HEK293 (cell line): ENCODE measurements around the gene ATP11C.

Experiments
- CTCF ChIA-PET: fragments of 350-600 bp; formaldehyde crosslinking; extraction: SDS; loops from one replicate; lab custom pipeline; 2021; ENCODE audit warnings: antibody characterized with exemption; lab: Yijun Ruan, JAX
- POLR2A ChIA-PET: fragments of 300-600 bp; formaldehyde crosslinking; extraction: SDS; loops from one replicate; lab custom pipeline; 2020; ENCODE audit warnings: antibody characterized with exemption, inconsistent platforms; lab: Yijun Ruan, JAX
- H3K27ac ChIP-seq: fragments of 200-500 bp; sonication (Bioruptor generic); 2 replicates; pipeline ENCODE4 v1.5.1; 2014; ENCODE audit warnings: low read depth, low read length, control low read depth, inconsistent platforms; ENCODE audit errors: extremely low read depth
- H3K36me3 ChIP-seq, 2 experiments: fragments of 200-500 bp in 1 of 2; sonication (Bioruptor generic) in 1 of 2; 1 replicate in 1 of 2; 2 replicates in 1 of 2; pipeline ENCODE4 v1.5.1; 2014 to 2017; ENCODE audit warnings: inconsistent platforms in 2 of 2, low read length in 2 of 2; ENCODE audit not compliant: control insufficient read depth in 2 of 2, insufficient read depth in 1 of 2
- H3K4me1 ChIP-seq: fragments of 200-500 bp; sonication (Bioruptor generic); 2 replicates; pipeline ENCODE4 v1.5.1; 2014; ENCODE audit warnings: mild to moderate bottlenecking, low read length, inconsistent platforms; ENCODE audit not compliant: control insufficient read depth, insufficient read depth
- H3K4me3 ChIP-seq: 2 replicates; pipeline ENCODE4 v1.5.1; 2011; ENCODE audit warnings: low read depth, mild to moderate bottlenecking, control low read depth, low read length, moderate library complexity
- H3K9me3 ChIP-seq: fragments of 200-500 bp; sonication (Bioruptor generic); 2 replicates; pipeline ENCODE4 v1.5.1; 2014; ENCODE audit warnings: low read depth, low read length, inconsistent platforms; ENCODE audit not compliant: control insufficient read depth, insufficient read depth
- EGR2 ChIP-seq: fragments of 450-650 bp; formaldehyde crosslinking; IDR thresholded peaks from 2 replicates; pipeline ENCODE4 v1.5.1; 2016; ENCODE audit warnings: low read depth, missing biosample characterization, missing genetic modification characterization
- HOXD13 ChIP-seq: sonication (generic); formaldehyde crosslinking; IDR thresholded peaks from 2 replicates; pipeline ENCODE4 v1.8.0; 2022; ENCODE audit warnings: missing genetic modification reagents, borderline replicate concordance
- SALL2 ChIP-seq: fragments of 450-650 bp; formaldehyde crosslinking; IDR thresholded peaks from 2 replicates; pipeline ENCODE4 v1.5.0; 2017; ENCODE audit warnings: missing biosample characterization, mild to moderate bottlenecking, missing genetic modification characterization, borderline replicate concordance
- SP2 ChIP-seq: fragments of 450-650 bp; formaldehyde crosslinking; IDR thresholded peaks from 2 replicates; pipeline ENCODE4 v1.5.1; 2016; ENCODE audit warnings: missing biosample characterization, missing genetic modification characterization
- ZBTB8A ChIP-seq: fragments of 450-650 bp; formaldehyde crosslinking; IDR thresholded peaks from 2 replicates; pipeline ENCODE4 v1.5.1; 2016; ENCODE audit warnings: missing biosample characterization, missing genetic modification characterization
- ZNF140 ChIP-seq: fragments of 450-650 bp; formaldehyde crosslinking; IDR thresholded peaks from 2 replicates; pipeline ENCODE4 v1.5.1; 2016; ENCODE audit warnings: missing biosample characterization, missing genetic modification characterization
- ZNF155 ChIP-seq: fragments of 450-650 bp; formaldehyde crosslinking; IDR thresholded peaks from 2 replicates; pipeline ENCODE4 v1.5.1; 2016; ENCODE audit warnings: missing biosample characterization, missing genetic modification characterization
- ZNF157 ChIP-seq: fragments of 450-650 bp; formaldehyde crosslinking; IDR thresholded peaks from 2 replicates; pipeline ENCODE4 v1.5.1; 2016; ENCODE audit warnings: missing biosample characterization, missing genetic modification characterization
- ZNF221 ChIP-seq: fragments of 450-650 bp; formaldehyde crosslinking; IDR thresholded peaks from 2 replicates; pipeline ENCODE4 v1.5.1; 2017; ENCODE audit warnings: missing biosample characterization, missing genetic modification characterization, borderline replicate concordance
- ZNF324 ChIP-seq: fragments of 450-650 bp; formaldehyde crosslinking; IDR thresholded peaks from 2 replicates; pipeline ENCODE4 v1.5.1; 2016; ENCODE audit warnings: missing biosample characterization, missing genetic modification characterization
- ZNF350 ChIP-seq: fragments of 450-650 bp; formaldehyde crosslinking; IDR thresholded peaks from 2 replicates; pipeline ENCODE4 v1.5.0; 2017; ENCODE audit warnings: missing biosample characterization, mild to moderate bottlenecking, missing genetic modification characterization
- ZNF37A ChIP-seq: fragments of 450-650 bp; IDR thresholded peaks from 2 replicates; pipeline ENCODE4 v1.5.1; 2018; ENCODE audit warnings: missing biosample characterization, missing genetic modification characterization
- ZNF404 ChIP-seq: fragments of 450-650 bp; formaldehyde crosslinking; IDR thresholded peaks from 2 replicates; pipeline ENCODE4 v1.5.1; 2017; ENCODE audit warnings: missing biosample characterization, missing genetic modification characterization
- ZNF513 ChIP-seq: fragments of 450-650 bp; IDR thresholded peaks from 2 replicates; pipeline ENCODE4 v1.5.1; 2018; ENCODE audit warnings: missing biosample characterization, missing genetic modification characterization
- ZNF518A ChIP-seq: fragments of 450-650 bp; formaldehyde crosslinking; conservative IDR thresholded peaks from 2 replicates; pipeline ENCODE4 v1.5.1; 2016; ENCODE audit warnings: low read depth, missing biosample characterization, missing genetic modification characterization
- ZNF521 ChIP-seq: fragments of 450-650 bp; formaldehyde crosslinking; IDR thresholded peaks from 2 replicates; pipeline ENCODE4 v1.5.1; 2017; ENCODE audit warnings: missing biosample characterization, mild to moderate bottlenecking, missing genetic modification characterization
- ZNF529 ChIP-seq: fragments of 450-650 bp; formaldehyde crosslinking; IDR thresholded peaks from 2 replicates; pipeline ENCODE4 v1.5.1; 2017; ENCODE audit warnings: missing genetic modification characterization, missing biosample characterization; ENCODE audit not compliant: insufficient replicate concordance
- ZNF548 ChIP-seq: fragments of 450-650 bp; formaldehyde crosslinking; IDR thresholded peaks from 2 replicates; pipeline ENCODE4 v1.5.1; 2016; ENCODE audit warnings: missing biosample characterization, missing genetic modification characterization
- ZNF555 ChIP-seq: fragments of 450-650 bp; formaldehyde crosslinking; conservative IDR thresholded peaks from 2 replicates; pipeline ENCODE4 v1.5.1; 2017; ENCODE audit warnings: missing biosample characterization, mild to moderate bottlenecking, missing genetic modification characterization, inconsistent platforms
- ZNF76 ChIP-seq: fragments of 450-650 bp; formaldehyde crosslinking; IDR thresholded peaks from 2 replicates; pipeline ENCODE4; 2016; ENCODE audit warnings: low read depth, missing biosample characterization, missing genetic modification characterization, borderline replicate concordance
- ZNF768 ChIP-seq: fragments of 450-650 bp; formaldehyde crosslinking; IDR thresholded peaks from 2 replicates; pipeline ENCODE4 v1.5.1; 2018; ENCODE audit warnings: missing biosample characterization, mild to moderate bottlenecking, missing genetic modification characterization
- ZNF791 ChIP-seq: fragments of 450-650 bp; formaldehyde crosslinking; IDR thresholded peaks from 2 replicates; pipeline ENCODE4 v1.5.1; 2016; ENCODE audit warnings: missing biosample characterization, missing genetic modification characterization
- ZSCAN16 ChIP-seq: fragments of 450-650 bp; formaldehyde crosslinking; IDR thresholded peaks from 2 replicates; pipeline ENCODE4 v1.5.1; 2016; ENCODE audit warnings: missing biosample characterization, missing genetic modification characterization

ATP11C gene

GRCh38 chrX:139787601-139788000 lies 145.3 kb downstream of the ATP11C start:
- ChIA-PET CTCF (no interaction called here), POLR2A (no interaction called here)
- H3K4me3 ChIP-seq: no peak overlapping the region
- H3K36me3 ChIP-seq: peaks cover 11 to 64% of the 10 kb centered on the region in 2 experiments
- H3K27ac ChIP-seq: no peak overlapping the region
- no peaks in the 10 kb centered on the region for H3K9me3 ChIP-seq
- TF ChIP-seq ZNF791 (tag by site-specific recombination) (no peak), ZNF155 (tag by site-specific recombination) (no peak), SALL2 (no peak), EGR2 (tag by site-specific recombination) (no peak), ZBTB8A (tag by site-specific recombination) (no peak), ZNF157 (no peak), ZNF221 (no peak), ZNF768 (tag by site-specific recombination) (no peak), ZNF555 (tag by site-specific recombination) (no peak), ZNF76 (no peak)
- H3K4me1 ChIP-seq: no peaks in the 10 kb centered on the region

GRCh38 chrX:139784807-139785206 lies 148.0 kb downstream of the ATP11C start:
- H3K36me3 ChIP-seq: peaks cover 5 to 74% of the 10 kb centered on the region in 2 experiments
- H3K9me3 ChIP-seq: no peaks in the 10 kb centered on the region

GRCh38 chrX:139783959-139784358 lies 148.9 kb downstream of the ATP11C start:
- H3K36me3 ChIP-seq: peaks cover 5 to 70% of the 10 kb centered on the region in 2 experiments
- CTCF ChIA-PET: no interaction called here
- H3K27ac ChIP-seq: no peak overlapping the region
- POLR2A ChIA-PET: no interaction called here
- no peaks in the 10 kb centered on the region for H3K4me1 ChIP-seq
- no peaks in the 10 kb centered on the region for H3K9me3 ChIP-seq
- H3K4me3 ChIP-seq: no peak overlapping the region
- TF ChIP-seq ZNF518A (no peak), ZNF157 (no peak), ZNF548 (no peak), ZNF521 (tag by site-specific recombination) (no peak), ZSCAN16 (tag by site-specific recombination) (no peak), ZNF324 (tag by site-specific recombination) (no peak), SP2 (tag by site-specific recombination) (no peak), ZNF404 (tag by site-specific recombination) (no peak), ZNF140 (no peak), ZNF529 (tag by site-specific recombination) (no peak), ZNF350 (tag by site-specific recombination) (no peak), ZNF513 (no peak), ZBTB8A (tag by site-specific recombination) (no peak)
- TF ChIP-seq, all 188 proteins: peak for 0

More at GRCh38 chrX:139784807-139785206, 148.0 kb downstream of the ATP11C start:
- ChIA-PET CTCF (no interaction called here), POLR2A (no interaction called here)
- no peaks in the 10 kb centered on the region for H3K4me1 ChIP-seq
- no peak overlapping the region for H3K27ac ChIP-seq
- TF ChIP-seq HOXD13: no peak
- TF ChIP-seq ZNF37A (tag by site-specific recombination): no peak
- H3K4me3 ChIP-seq: no peak overlapping the region
